ENCODE data around the gene KCTD1.

- TF ChIP-seq, protein P1, sequence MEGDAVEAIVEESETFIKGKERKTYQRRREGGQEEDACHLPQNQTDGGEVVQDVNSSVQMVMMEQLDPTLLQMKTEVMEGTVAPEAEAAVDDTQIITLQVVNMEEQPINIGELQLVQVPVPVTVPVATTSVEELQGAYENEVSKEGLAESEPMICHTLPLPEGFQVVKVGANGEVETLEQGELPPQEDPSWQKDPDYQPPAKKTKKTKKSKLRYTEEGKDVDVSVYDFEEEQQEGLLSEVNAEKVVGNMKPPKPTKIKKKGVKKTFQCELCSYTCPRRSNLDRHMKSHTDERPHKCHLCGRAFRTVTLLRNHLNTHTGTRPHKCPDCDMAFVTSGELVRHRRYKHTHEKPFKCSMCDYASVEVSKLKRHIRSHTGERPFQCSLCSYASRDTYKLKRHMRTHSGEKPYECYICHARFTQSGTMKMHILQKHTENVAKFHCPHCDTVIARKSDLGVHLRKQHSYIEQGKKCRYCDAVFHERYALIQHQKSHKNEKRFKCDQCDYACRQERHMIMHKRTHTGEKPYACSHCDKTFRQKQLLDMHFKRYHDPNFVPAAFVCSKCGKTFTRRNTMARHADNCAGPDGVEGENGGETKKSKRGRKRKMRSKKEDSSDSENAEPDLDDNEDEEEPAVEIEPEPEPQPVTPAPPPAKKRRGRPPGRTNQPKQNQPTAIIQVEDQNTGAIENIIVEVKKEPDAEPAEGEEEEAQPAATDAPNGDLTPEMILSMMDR (IDR thresholded peaks at IDR 0.05): no peak
- TF ChIP-seq RAD21 (IDR thresholded peaks at IDR 0.05; ENCODE audit: low read length) (no peak), USF2 (IDR thresholded peaks at IDR 0.05; ENCODE audit: borderline replicate concordance, low read depth, low read length) (no peak), TAF1 (IDR thresholded peaks at IDR 0.05; ENCODE audit: borderline replicate concordance, low read depth, low read length) (no peak), RFX5 (IDR thresholded peaks at IDR 0.05; ENCODE audit: low read length) (no peak), REST (IDR thresholded peaks at IDR 0.05; ENCODE audit: low read depth, low read length) (no peak), JUND (IDR thresholded peaks at IDR 0.05) (no peak), FOSL2 (IDR thresholded peaks at IDR 0.05; ENCODE audit: borderline replicate concordance, low read depth) (no peak), FOXJ3 (CRISPR knock-in tag; IDR thresholded peaks at IDR 0.05) (no peak), SIN3A (IDR thresholded peaks at IDR 0.05; ENCODE audit: borderline replicate concordance, low read depth, low read length) (no peak)
These were observed 12.7 kb downstream of the KCTD1 start for GRCh38 chr18:26535630-26536029.
